ENCODE results near the gene FAIM2. TPM values are rescaled to one million over a fixed set of nuclear protein-coding genes. Genes with fewer than 3 reads are reported as not detected.

Gene FAIM2
- total and polyA plus RNA-seq, 10 of the 15 experiments (the other 5 are each of a cell fraction or from before 2014, with no cell fraction given), result not detected

- POLR2A ChIA-PET, result no interaction called here
- DNase-seq (ENCODE audit: low read depth, low spot score) (no peak), FAIRE-seq (no peak), ATAC-seq (no peak; the same call in 1 of the 3 replicates)
- intact Hi-C loops (cut with micrococcal nuclease; ENCODE audit: unreplicated experiment) (no loop called here), in situ Hi-C loops (cut with MboI) (no loop called here)
- SMC1A ChIA-PET (ENCODE audit: uncharacterized antibody, unreplicated experiment), result no interaction called here
- no peak for TF ChIP-seq NFIC (IDR thresholded peaks at IDR 0.05; ENCODE audit: low read depth, low read length)
- no peak for TF ChIP-seq BCL3 (IDR thresholded peaks at IDR 0.05; ENCODE audit: borderline replicate concordance, insufficient read depth, low read depth, low read length, poor library complexity, severe bottlenecking)
- no peak for TF ChIP-seq CHD4 (IDR thresholded peaks at IDR 0.05)
- no peak for TF ChIP-seq CUX1 (IDR thresholded peaks at IDR 0.05; ENCODE audit: insufficient replicate concordance, low read depth, low read length)
- no peak for TF ChIP-seq NRF1 (conservative IDR thresholded peaks at IDR 0.05; ENCODE audit: low read depth, low read length)
- no peak for TF ChIP-seq NR2F1 (conservative IDR thresholded peaks at IDR 0.05)
- no peak for TF ChIP-seq ZNF24 (IDR thresholded peaks at IDR 0.05)
- no peak for TF ChIP-seq HDGF (IDR thresholded peaks at IDR 0.05)
- no peak for TF ChIP-seq TARDBP (IDR thresholded peaks at IDR 0.05; ENCODE audit: borderline replicate concordance)
- TF ChIP-seq CBFB (IDR thresholded peaks at IDR 0.05; ENCODE audit: low read depth), result no peak
- CTCF ChIA-PET, result no interaction called here
- Histone ChIP-seq H3K27ac (ENCODE audit: control insufficient read depth, insufficient read depth) (no peak overlapping the region), H3K9ac (ENCODE audit: control insufficient read depth, insufficient read depth, low read length) (no peak overlapping the region), H3K4me1 (ENCODE audit: control insufficient read depth, insufficient read depth, low read length) (no peaks in the 10 kb centered on the region), H3K9me3 (replicated peaks; ENCODE audit: control insufficient read depth, insufficient read depth, low read length) (no peaks in the 10 kb centered on the region), H3K79me2 (ENCODE audit: control insufficient read depth, insufficient read depth, low read length) (no peaks in the 10 kb centered on the region), H3K36me3 (ENCODE audit: control insufficient read depth in 2 of 2, insufficient read depth in 2 of 2, low read length in 1 of 2) (no peaks in the 10 kb centered on the region), H3K4me2 (ENCODE audit: control insufficient read depth, insufficient read depth) (no peak overlapping the region), H3K4me3 (no peak overlapping the region), H4K20me1 (ENCODE audit: control insufficient read depth, insufficient read depth) (no peaks in the 10 kb centered on the region), H3K27me3 (replicated peaks in 1 of 2; ENCODE audit: control insufficient read depth in 2 of 2, insufficient read depth in 2 of 2, low read length in 1 of 2) (peaks cover 0 to 1% of the 10 kb centered on the region in 2 experiments; a peak in 2 of 4 replicates), H2AFZ (ENCODE audit: control insufficient read depth, low read depth, low read length) (no peak overlapping the region)
- BruUV-seq (replicated peaks), result no TSS peak
- 34% methylated on average over 13 of the region's 13 CpGs for WGBS (ENCODE audit: insufficient coverage, insufficient replicate concordance, low lambda C conversion rate, missing lambda C conversion rate)
- RAD21 ChIA-PET (ENCODE audit: unreplicated experiment), result no interaction called here
Measured at GRCh38 chr12:49888461-49889151, 15.1 kb downstream of the FAIM2 start.

Data from GM12878 (cell line).